ENCODE measurements around the gene FALEC.
"Not testable (repeated sequence)": the region's sequence is repeated elsewhere in the genome, so short reads cannot be mapped to it uniquely, and the experiment has no call there.

The FALEC gene

DNA sequence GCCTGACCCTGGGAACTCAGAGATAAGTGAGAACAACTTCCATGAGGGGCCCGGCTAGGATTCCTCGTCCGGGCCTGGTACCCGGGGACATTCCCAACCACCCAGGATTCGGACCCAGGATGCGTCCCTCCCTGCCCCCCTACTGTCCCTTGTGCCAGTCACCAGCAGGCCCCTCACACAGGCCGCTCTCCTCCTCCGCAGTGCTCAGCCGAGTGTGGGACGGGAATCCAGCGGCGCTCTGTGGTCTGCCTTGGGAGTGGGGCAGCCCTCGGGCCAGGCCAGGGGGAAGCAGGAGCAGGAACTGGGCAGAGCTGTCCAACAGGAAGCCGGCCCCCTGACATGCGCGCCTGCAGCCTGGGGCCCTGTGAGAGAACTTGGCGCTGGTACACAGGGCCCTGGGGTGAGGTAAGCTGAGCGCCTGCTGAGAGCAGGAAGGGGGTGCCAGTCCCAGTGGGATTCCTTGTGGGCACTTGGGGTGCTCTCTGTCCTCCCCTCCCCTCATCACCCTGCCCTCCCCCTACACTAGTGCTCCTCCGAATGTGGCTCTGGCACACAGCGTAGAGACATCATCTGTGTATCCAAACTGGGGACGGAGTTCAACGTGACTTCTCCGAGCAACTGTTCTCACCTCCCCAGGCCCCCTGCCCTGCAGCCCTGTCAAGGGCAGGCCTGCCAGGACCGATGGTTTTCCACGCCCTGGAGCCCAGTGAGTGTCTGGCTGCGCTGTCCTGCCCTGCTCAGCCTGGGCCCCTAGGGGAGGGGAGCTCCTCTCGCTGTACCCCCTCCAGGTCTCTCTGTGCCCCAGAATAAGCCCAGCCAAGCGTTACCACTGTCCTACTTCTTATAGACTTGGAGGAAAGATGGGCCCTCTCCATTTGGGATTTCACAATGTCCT, 43.5 kb downstream of the FALEC start:
- no peak for DNase-seq (ENCODE audit: low spot score)

DNA sequence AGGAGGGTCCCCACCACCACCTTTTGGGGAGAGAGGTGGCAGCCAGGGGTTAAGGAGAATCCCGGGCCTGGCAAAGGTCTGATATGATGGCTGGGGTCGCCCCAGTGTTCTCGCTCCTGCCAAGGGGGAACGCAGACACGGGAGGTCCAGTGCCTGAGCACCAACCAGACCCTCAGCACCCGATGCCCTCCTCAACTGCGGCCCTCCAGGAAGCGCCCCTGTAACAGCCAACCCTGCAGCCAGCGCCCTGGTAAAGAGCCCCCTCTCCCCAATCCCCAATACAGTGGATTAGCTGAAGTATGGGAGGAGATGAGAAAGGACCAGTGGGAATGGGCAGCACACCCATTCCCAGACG, 44.1 kb downstream of the FALEC start:
- DNase-seq (ENCODE audit: low spot score): no peak

DNA sequence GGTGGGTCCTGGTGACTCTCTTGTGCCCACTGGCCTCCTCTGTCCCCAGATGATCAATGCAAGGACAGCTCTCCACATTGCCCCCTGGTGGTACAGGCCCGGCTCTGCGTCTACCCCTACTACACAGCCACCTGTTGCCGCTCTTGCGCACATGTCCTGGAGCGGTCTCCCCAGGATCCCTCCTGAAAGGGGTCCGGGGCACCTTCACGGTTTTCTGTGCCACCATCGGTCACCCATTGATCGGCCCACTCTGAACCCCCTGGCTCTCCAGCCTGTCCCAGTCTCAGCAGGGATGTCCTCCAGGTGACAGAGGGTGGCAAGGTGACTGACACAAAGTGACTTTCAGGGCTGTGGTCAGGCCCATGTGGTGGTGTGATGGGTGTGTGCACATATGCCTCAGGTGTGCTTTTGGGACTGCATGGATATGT, 44.5 kb downstream of the FALEC start:
- peak; percentile 75 for DNase-seq (ENCODE audit: low spot score)

DNA sequence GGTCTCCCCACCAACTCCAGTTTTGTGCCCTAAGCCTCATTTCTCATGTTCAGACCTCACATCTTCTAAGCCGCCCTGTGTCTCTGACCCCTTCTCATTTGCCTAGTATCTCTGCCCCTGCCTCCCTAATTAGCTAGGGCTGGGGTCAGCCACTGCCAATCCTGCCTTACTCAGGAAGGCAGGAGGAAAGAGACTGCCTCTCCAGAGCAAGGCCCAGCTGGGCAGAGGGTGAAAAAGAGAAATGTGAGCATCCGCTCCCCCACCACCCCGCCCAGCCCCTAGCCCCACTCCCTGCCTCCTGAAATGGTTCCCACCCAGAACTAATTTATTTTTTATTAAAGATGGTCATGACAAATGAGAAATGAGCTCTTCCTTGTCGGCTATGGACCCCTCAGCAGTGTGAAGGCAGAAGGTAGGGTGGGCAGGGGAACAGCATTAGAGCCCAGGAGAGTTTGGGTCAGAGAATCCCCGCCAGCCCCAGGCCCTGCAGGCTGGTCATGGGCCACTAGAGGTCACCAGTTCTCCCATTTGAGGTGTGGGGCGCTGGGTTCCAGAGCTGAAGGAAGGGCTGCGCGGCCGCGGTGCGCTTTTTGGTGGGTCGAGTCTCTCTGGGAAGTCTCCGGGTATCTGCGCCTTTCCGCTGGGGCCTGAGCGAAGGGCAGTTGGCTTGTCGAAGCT, 45.2 kb downstream of the FALEC start:
- DNase-seq (ENCODE audit: low spot score): peak; percentile 86

DNA sequence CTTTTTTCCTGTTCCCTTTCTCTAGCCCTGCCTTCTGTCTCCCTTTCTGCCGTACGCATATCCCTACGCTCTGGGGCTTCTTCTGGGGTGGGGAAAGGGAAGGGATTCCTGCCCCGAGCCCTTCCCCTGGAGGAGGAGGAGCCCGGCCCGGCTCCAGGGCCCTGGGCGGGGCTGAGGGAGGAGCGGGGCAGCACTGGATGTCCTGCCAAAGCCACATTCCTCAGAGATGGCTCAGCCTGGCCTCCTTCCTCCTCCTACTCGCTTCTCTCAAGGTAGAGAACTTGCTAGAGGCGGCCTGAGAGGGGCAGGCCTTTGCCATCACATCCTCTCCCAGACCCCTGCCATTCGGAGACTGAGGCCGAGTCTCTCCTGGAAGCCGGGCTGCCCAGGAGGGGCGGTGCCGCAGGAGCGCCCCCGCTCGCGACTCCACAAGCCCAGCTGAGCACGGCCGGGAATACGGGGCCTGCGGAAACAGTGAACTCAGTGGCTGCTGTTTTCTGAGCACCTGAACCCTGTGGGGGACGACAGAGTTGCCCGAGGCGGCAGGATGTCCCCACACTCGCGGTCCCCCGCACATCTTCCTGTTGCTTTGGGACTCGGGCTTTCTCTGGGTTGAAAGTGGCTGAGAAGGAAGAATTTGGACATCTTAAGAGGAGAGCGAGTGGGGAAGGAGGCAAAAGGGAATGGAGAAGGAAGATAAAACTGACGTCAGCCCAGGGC, 45.9 kb downstream of the FALEC start:
- DNase-seq (ENCODE audit: low spot score): peak; percentile 59

DNA sequence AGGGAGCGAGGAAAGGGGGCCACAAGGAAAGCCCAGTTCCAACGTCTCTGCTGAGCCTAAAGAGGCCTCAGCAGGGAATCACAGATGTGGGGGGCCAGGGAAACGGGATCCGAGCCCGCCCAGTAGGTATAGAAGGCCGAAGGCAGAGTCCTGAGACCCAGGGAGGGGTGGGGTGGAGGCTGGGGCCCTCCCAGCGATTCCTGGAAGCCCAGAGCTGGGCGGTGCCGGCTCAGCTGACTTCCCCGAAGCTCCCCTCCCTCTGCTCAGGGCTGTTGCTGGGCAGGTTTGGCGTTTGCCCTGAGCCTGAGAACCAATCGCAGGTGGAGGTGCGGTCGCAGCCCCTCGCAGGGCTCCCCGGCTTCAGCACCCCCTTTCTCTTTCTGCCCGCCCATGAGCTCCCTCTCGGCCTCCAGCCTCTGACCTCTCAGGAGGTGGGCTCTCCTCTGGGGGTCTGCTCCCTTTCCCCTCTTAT, 46.5 kb downstream of the FALEC start:
- DNase-seq (ENCODE audit: low spot score): peak; percentile 93

DNA sequence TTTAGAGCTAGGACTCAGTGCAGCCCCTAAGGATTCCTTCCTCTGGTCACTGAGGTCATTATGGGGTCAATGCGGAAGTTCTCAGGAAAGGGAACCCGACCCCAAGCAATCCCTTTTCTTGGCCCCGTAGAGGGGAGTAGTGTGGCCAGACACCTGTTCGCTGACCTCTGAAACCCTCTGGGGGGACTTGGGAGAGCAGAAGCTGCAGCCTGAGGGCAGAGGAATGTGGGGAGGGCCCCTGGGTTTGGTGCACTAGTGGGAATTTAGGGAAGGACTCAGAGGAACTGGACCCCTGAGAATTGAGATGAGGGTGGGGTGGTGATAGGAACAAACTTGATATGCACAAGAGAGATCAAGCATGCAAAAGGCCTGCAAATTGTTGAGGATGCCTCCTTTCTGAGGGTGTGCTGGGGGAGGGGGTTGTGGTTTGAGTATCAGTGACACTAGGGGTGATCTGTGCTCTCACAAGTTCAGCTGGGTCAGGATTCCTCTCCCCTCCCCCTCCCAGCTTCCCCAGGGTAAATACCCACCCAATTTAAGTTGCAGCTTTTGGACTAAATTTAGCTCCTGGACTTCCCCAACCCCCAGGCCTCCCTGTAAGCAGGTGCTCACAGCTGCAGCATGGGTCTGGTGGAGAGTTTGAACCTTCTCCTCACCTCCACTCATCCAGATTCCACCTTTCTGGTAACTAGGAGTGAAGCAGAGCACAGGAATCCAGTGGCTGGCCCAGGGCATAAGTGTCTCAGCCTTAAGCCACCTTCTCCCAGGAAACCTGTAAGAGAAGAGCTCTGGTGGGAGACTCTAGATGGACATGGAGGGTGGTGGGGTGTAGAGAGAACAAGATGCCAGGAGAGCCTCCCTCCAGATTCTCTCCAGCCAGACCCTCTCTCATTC, 47.1 kb downstream of the FALEC start:
- DNase-seq (ENCODE audit: low spot score): peak; percentile 87

DNA sequence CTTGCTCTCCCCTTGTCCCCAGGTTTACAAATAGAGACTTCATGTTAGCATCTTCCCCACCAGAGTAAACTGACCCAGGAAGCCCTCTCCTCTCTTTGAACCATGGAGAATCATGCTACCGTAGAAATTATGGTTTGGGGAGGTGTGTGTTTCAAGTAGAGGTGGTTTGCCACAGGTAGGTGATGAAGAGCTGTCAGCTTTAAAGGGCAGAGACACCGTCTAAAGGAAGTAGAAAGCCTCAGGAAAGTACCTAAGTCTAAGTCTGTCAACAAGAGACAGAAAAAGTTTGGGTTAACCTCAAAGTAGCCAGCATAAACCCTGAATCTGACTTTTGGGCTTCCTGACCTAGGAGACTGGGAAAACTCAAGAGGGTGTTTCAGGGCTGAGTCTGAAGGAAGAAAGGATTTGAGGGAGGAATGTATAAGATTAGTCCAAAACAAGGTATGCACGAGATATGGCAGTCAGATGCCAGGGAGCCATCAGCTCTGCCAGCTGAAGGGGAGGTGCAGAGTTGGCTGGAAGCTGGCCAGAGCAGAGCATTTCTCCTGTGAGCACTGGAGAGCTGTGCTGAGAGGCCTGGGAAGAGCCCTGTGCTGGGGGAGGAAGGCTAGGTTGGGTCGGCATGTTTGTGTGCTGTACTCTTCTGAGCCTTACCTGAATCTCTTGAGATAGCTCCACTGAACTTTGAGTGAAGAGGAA, 47.9 kb downstream of the FALEC start:
- peak; percentile 82 for DNase-seq (ENCODE audit: low spot score)

DNA sequence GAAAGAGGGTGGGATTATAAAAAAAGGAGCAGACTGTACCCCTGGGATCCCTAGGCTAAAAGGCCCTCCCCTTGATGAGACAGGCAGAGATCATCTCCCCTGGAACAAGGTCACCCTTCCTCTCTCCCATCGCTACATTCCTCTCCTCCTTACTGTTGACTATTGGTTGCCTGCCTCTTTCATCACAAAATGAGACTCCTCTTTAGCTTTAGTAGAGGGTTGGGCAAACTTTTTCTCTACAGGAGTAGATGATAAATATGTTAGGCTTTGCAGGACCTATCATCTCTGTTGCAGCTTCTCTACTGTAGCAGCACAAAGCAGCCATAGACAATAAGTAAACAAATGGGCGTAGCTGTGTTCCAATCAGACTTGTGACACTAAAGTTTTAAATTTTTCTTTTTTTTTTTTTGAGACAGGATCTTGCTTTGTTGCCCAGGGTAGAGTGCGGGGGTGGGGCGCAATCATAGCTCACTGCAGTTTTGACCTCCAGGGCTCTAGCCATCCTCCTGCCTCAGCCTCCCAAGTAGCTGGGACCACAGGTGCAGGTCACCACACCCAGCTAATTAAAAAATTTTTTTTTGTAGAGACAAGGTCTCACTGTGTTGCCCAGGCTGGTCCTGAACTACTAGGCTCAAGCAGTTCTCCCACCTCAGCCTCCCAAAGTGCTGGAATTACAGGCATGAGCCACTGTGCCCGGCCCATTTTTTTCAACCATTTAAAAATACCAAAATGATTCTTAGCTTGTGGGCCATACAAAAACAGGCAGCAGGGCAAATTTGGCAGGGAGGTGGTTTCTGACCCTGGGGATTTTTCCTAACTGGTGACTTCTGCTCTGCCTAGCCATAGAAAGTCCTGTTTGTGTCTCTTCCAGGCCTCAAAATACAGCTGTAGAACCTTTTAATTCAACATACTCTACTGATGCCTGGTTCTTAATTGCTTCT, 48.8 kb downstream of the FALEC start:
- DNase-seq (ENCODE audit: low spot score): peak; percentile 48

DNA sequence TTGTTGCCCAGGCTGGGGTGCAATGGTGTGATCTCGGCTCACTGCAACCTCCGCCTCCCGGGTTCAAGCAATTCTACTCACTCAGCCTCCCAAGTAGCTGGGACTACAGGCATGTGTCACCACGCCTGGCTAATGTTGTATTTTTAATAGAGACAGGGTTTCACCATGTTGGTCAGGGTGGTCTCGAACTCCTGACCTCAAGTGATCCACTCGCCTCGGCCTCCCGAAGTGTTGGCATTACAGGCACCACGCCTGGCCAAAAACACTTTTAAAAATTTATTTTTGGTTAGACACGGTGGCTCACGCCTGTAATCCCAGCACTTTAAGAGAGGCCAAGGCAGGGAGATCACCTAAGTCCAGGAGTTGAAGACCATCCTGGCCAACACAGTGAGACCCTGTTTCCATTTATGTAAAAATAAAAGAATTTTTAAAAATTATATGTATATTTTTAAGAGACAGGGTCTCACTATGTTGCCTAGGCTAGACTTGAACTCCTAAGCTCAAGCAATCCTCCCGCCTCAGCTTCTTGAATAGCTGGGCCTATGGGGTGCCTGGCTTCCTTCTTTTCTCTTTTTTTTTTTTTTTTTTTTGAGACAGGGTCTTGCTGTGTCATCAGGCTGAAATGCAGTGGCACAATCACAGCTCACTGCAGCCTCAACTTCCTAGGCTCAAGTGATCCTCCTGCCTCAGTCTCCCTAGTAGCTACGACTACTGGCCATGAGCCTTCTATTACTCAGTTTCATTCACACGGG, 49.9 kb downstream of the FALEC start:
- DNase-seq (ENCODE audit: low spot score): not testable (repeated sequence)

DNA sequence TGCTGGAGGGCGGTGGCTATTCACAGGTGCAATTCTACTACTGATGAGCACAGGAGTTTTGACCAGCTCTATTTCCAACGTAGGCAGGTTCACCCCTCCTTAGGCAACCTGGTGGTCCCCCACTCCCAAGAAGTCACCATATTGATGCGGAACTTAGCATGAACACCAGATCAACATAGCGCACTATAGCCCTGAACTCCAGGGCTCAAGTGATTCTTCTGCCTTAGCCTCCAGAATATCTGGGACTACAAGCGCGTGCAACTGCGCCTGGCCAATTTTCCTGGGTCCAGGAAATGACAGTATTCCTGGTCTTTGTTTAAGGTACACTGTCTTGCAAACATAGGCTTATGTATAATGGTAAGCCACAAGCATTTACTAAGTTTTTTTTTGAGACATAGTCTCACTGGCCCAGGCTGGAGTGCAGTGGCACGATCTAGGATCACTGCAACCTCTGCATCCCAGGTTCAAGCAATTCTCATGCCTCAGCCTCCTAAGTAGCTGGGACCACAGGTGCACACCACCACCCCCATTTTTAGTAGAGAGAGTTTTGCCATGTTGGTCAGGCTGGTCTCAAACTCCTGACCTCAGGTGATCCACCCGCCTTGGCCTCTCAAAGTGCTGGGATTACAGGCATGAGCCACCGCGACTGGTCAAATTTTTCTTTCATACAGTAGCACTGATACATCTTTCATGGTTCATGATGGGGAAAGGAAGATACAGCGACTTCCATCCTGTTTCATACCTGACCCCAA, 51.2 kb downstream of the FALEC start:
- no peak for DNase-seq (ENCODE audit: low spot score)

DNA sequence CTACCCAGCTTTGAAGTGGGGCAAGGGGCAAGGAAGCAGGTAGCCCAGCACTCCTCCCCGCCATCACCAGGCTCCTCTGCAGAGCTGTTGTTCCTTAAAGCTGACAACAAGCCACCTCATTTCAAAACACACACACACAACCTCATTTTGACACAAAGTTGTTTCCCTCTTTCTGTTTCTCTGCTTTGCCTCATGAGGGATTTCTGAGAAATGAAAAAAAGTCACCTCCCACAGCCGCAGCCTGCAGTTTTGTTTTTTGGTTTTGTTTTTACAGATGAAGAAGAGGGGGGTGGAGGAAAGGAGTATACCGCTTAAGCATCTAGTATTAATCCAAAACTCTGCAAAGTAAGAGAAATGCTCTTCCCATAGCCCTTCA, 51.8 kb downstream of the FALEC start:
- peak; percentile 89 for DNase-seq (ENCODE audit: low spot score)

DNA sequence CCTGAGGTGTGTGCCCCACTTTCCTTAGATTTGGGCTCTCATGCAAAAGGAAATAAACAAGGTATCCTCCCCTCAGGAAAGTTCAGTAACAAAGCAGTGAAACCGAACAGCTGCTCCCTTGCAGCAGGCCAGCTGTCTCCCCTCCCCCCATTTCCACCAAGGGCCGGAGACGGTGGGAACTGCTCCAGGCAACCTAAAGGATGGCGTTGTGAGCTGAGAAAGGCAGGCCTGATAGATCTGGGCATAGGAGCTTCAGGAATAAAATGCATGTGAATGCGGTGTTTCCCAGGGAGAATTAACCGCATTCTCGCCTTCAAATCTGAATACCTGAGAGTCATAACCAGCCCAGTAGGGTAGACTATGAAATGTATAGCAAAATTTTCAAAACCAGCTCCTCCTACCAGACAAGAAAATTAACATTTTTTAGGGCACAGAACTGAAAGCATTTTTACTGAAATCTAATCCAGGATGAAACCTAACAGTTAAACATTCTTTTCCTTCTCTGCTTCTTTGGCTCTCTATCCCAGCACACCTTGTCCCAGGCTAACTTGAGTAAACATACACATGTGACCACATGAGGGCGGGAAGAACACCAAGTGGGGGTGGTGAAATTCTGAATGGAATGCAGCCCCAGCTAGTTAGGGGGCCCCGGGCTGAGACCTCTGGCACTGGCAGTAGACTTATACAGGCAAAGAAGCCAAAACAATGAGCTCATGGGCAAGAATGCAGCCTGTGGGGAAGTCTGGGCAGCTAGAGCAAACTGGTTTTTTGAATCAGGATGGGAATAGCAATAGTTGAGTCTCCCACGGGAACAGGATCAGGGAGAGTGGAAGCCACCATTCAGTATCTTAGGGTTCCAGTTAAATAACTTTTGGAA, 52.4 kb downstream of the FALEC start:
- DNase-seq (ENCODE audit: low spot score): no peak

DNA sequence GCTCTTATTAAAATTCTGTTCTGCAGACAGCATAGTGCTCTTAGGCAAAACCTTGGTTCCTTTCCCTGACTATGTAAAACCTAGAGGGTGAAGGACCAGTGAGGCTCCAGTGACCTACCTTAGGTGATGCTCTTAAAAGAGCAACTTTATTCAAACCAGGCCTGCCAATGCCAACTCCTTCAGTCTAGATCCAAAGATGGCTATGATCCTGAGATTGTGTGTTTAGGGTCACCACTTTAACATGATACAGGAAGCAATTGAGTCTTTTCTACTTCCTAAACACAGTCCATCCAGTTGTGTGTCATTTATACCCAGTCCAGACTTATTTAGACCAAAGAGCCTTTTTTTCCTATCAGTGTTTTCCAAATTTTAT, 53.0 kb downstream of the FALEC start:
- DNase-seq (ENCODE audit: low spot score): no peak

DNA sequence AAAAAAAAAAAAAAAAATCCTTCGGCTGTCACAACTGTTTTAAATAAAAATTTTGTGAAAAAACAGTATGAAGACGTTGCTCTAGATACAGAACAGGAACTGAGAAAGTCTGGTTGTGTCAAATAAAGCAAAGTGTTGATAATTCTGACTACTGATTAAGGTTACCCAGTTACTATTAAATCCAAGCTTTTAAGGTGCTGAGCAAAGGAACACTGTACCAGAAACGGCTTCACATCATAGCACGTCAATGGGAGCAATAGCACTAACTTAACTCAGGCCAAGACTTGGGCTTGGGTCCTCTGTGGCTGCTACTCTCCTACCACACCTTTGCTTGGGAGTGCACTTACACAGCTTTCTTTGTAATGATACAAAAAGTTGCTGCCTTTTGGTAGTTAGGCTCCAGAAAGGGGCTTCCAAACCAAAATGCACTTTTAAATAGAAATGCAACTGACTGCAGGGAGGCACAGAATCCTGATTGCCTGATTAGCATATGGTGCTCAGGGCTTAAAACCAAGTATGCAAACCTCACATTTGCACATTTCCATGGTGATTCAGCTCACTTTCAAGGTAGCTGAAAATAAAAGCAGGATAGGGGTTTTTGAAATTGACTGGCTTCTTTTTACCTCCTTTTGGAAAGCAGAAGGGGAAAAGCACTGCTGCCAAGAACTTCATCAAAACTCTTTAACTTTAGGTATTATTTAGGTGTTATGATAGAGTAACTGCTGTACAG, 57.5 kb downstream of the FALEC start:
- no peak for DNase-seq (ENCODE audit: low spot score)

DNA sequence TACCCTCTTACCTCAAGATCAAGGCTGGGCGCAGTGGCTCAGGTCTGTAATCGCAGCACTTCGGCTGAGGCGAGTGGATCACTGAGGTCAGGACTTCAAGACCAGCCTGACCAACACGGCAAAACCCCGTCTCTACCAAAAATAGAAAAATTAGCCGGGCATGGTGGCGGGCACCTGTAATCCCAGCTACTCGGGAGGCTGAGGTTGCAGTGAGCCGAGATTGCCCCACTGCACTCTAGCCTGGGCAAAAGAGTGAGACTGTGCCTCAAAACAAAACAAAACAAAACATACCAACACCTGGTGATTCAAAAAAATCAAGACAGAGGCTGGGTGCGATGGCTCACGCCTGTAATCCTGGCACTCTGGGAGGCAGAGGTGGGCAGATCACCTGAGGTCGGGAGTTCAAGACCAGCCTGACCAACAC, 58.1 kb downstream of the FALEC start:
- DNase-seq (ENCODE audit: low spot score): not testable (repeated sequence)
